Peyer's patch (tissue), 4 donors: ENCODE results near the gene CLTB.

Experiments
- POLR2A ChIP-seq, 2 donors: fragments of 450-650 bp; IDR thresholded peaks; one replicate each; pipeline ENCODE4 v1.5.1; 2017; ENCODE audit warnings: antibody characterized with exemption in 2 of 2, mild to moderate bottlenecking in 2 of 2, moderate library complexity in 2 of 2
- TF ChIP-seq, protein P1 (sequence below), 6 experiments: fragments of 450-650 bp in 4 of 6; fragments of 200-600 bp in 2 of 6; sonication (generic) in 1 of 6; IDR thresholded peaks; one replicate each; pipeline ENCODE4 v1.5.1; 2017 to 2019; ENCODE audit warnings: antibody characterized with exemption in 6 of 6, mild to moderate bottlenecking in 3 of 6, moderate library complexity in 1 of 6

DNA sequence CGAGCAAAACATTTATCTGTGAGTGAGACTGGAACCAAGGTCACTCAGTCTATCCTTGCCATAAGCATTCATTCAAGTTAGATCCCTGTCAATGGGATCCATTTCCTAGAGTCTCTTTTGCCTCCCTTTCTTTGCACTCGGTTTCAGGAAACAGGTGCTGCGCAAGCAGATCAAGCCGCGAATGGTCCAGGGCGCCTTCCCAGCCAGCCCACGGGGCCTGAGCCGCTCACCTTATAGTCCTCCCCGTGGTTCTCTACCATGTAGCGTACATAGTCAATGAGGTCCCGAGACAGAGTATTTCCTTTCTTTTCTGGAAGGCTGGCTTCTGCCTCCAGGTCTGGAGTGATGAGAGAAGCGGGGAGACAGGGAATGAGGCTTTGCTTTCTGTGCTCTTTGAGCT, 31.3 kb downstream of the CLTB start:
- TF ChIP-seq, protein P1, sequence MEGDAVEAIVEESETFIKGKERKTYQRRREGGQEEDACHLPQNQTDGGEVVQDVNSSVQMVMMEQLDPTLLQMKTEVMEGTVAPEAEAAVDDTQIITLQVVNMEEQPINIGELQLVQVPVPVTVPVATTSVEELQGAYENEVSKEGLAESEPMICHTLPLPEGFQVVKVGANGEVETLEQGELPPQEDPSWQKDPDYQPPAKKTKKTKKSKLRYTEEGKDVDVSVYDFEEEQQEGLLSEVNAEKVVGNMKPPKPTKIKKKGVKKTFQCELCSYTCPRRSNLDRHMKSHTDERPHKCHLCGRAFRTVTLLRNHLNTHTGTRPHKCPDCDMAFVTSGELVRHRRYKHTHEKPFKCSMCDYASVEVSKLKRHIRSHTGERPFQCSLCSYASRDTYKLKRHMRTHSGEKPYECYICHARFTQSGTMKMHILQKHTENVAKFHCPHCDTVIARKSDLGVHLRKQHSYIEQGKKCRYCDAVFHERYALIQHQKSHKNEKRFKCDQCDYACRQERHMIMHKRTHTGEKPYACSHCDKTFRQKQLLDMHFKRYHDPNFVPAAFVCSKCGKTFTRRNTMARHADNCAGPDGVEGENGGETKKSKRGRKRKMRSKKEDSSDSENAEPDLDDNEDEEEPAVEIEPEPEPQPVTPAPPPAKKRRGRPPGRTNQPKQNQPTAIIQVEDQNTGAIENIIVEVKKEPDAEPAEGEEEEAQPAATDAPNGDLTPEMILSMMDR (IDR thresholded peaks at IDR 0.05): no peak
- TF ChIP-seq POLR2A (IDR thresholded peaks at IDR 0.05): no peak
